Endothelial cell of umbilical vein (primary cell): ENCODE measurements around the gene MED27. TPM values are rescaled to one million over a fixed set of nuclear protein-coding genes. Genes with fewer than 3 reads are reported as not detected.

ENCODE experiments used
- BruUV-seq: library from RNA; stranded (reverse); fragments of 400-500 nt; replicated peaks from 2 replicates; lab custom pipeline; 2021; lab: Mats Ljungman, UMichigan
- CTCF ChIA-PET: fragments of 300-600, 350-600 bp; sonication (Branson Sonifier 250); formaldehyde crosslinking; loops from one replicate; lab custom pipeline; 2021; ENCODE audit warnings: antibody characterized with exemption, inconsistent platforms; lab: Charles Lee
- POLR2A ChIA-PET: fragments of 300-600, 350-600 bp; sonication (Branson Sonifier 250); formaldehyde crosslinking; loops from one replicate; lab custom pipeline; 2021; ENCODE audit warnings: antibody characterized with exemption, inconsistent platforms; lab: Charles Lee
- DNase-seq: peaks from one replicate; pipeline ENCODE4 v3.0.0-alpha.2; 2011; ENCODE audit warnings: low read depth, low spot score
- FAIRE-seq: peaks from 2 replicates; lab custom pipeline; 2011; peaks lifted over from hg19 to GRCh38; lab: Jason Lieb, UNC
- H2AFZ ChIP-seq: 2 replicates; pipeline ENCODE4 v1.6.0; 2012; ENCODE audit warnings: low read depth, low read length, control low read depth, inconsistent platforms
- H3K27ac ChIP-seq: 2 replicates; pipeline ENCODE4 v1.5.1; 2011; ENCODE audit warnings: low read depth, mild to moderate bottlenecking, control low read depth, low read length, moderate library complexity; ENCODE audit not compliant: insufficient read depth
- H3K27me3 ChIP-seq, 2 experiments: 2 replicates each; pipeline versions ENCODE4 v1.6.0 to v1.6.1; 2011; ENCODE audit warnings: low read length in 2 of 2, mixed read lengths in 1 of 2; ENCODE audit not compliant: control insufficient read depth in 2 of 2, insufficient read depth in 2 of 2
- H3K36me3 ChIP-seq, 2 experiments: 2 replicates in 1 of 2; 3 replicates in 1 of 2; pipeline ENCODE4 v1.5.1; 2011; ENCODE audit warnings: low read length in 2 of 2, mild to moderate bottlenecking in 1 of 2, moderate library complexity in 1 of 2; ENCODE audit not compliant: control insufficient read depth in 2 of 2, insufficient read depth in 2 of 2; ENCODE audit errors: extremely low read depth in 1 of 2
- H3K4me1 ChIP-seq: 3 replicates; pipeline ENCODE4 v1.5.1; 2011; ENCODE audit warnings: mild to moderate bottlenecking, low read length; ENCODE audit not compliant: control insufficient read depth, insufficient read depth; ENCODE audit errors: extremely low read depth
- H3K4me2 ChIP-seq: 2 replicates; pipeline ENCODE4 v1.6.1; 2011; ENCODE audit warnings: low read length, control low read depth, mixed read lengths; ENCODE audit not compliant: insufficient read depth
- H3K4me3 ChIP-seq, 3 experiments: fragments of 200-600 bp in 1 of 3; sonication (generic), shearing (Covaris generic) in 1 of 3; replicated peaks in 1 of 3; 2 replicates each; pipeline ENCODE4 v1.5.1; 2011 to 2016; ENCODE audit warnings: control low read depth in 3 of 3, low read length in 3 of 3, mild to moderate bottlenecking in 2 of 3, inconsistent platforms in 1 of 3, low read depth in 1 of 3, moderate library complexity in 1 of 3; ENCODE audit not compliant: insufficient read depth in 1 of 3
- H3K79me2 ChIP-seq: 2 replicates; pipeline ENCODE4 v1.6.0; 2012; ENCODE audit warnings: low read length, inconsistent platforms; ENCODE audit not compliant: control insufficient read depth, insufficient read depth
- H3K9ac ChIP-seq: replicated peaks from 2 replicates; pipeline ENCODE3; 2011; ENCODE audit warnings: low read length, control low read depth; ENCODE audit not compliant: insufficient read depth; ENCODE audit errors: extremely low read depth
- H3K9me1 ChIP-seq: replicated peaks from 3 replicates; pipeline ENCODE4 v1.6.0; 2011; ENCODE audit warnings: mild to moderate bottlenecking, low read length; ENCODE audit not compliant: control insufficient read depth, insufficient read depth; ENCODE audit errors: extremely low read depth
- H3K9me3 ChIP-seq: replicated peaks from 2 replicates; pipeline ENCODE4 v1.5.1; 2012; ENCODE audit warnings: low read length, inconsistent platforms; ENCODE audit not compliant: control insufficient read depth, insufficient read depth
- H4K20me1 ChIP-seq: replicated peaks from 2 replicates; pipeline ENCODE3; 2011; ENCODE audit warnings: mild to moderate bottlenecking, low read length; ENCODE audit not compliant: control insufficient read depth, insufficient read depth; ENCODE audit errors: extremely low read depth
- EZH2 ChIP-seq: IDR thresholded peaks from 2 replicates; pipeline ENCODE4 v1.6.1; 2012; ENCODE audit warnings: borderline replicate concordance, low read depth, mild to moderate bottlenecking, moderate library complexity, low read length, inconsistent platforms; ENCODE audit not compliant: severe bottlenecking
- FOS ChIP-seq: IDR thresholded peaks from 2 replicates; pipeline ENCODE4 v1.6.1; 2011; ENCODE audit warnings: mild to moderate bottlenecking, low read length, moderate library complexity, borderline replicate concordance; ENCODE audit not compliant: insufficient read depth
- GATA2 ChIP-seq: IDR thresholded peaks from 2 replicates; pipeline ENCODE4 v1.7.0; 2011; ENCODE audit warnings: low read depth, mild to moderate bottlenecking, moderate library complexity, mixed read lengths, low read length; ENCODE audit not compliant: insufficient read length, insufficient read depth
- JUN ChIP-seq: IDR thresholded peaks from 2 replicates; pipeline ENCODE4 v1.6.1; 2011; ENCODE audit warnings: borderline replicate concordance, low read depth; ENCODE audit not compliant: insufficient read length, insufficient read depth
- MAX ChIP-seq: IDR thresholded peaks from 2 replicates; pipeline ENCODE4 v1.6.1; 2011; ENCODE audit not compliant: insufficient read depth, insufficient read length
- MYC ChIP-seq: IDR thresholded peaks from one replicate; pipeline ENCODE4 v1.6.1; 2011; ENCODE audit warnings: mild to moderate bottlenecking, low read depth, low read length
- POLR2A ChIP-seq: IDR thresholded peaks from 2 replicates; pipeline ENCODE4 v1.6.1; 2012; ENCODE audit warnings: low read depth, mild to moderate bottlenecking, control low read depth, low read length
- POLR2AphosphoS5 ChIP-seq: IDR thresholded peaks from 2 replicates; pipeline ENCODE4 v1.6.1; 2012; ENCODE audit warnings: low read depth, mild to moderate bottlenecking, control low read depth, low read length, moderate library complexity; ENCODE audit not compliant: insufficient read depth
- dilution Hi-C: fragments of 300-500 bp; cut with MboI; formaldehyde crosslinking; loops from one replicate; pipeline ENCODE4 v1.15.0; 2019; ENCODE audit warnings: low sequenced_read_pairs; ENCODE audit not compliant: extremely low pct_ligation_motif_present
- intact Hi-C: fragments of 100-400 bp; cut with micrococcal nuclease; formaldehyde crosslinking; loops from one replicate; pipeline ENCODE4 v1.10.0; 2022
- polyA plus RNA-seq, 4 experiments: library from polyadenylated mRNA; depleted of rRNA in 3 of 4; stranded (reverse) in 3 of 4; unstranded in 1 of 4; fragments of >200 nt; gene quantifications; 2 replicates each; pipeline versions ENCODE4 v1.2.1 to v1.2.3, GENCODE V29; 2011 to 2012; ENCODE audit warnings: missing spikeins in 1 of 4
- total RNA-seq: library from RNA; stranded (reverse); gene quantifications from 2 replicates; pipeline ENCODE4 v1.2.3, GENCODE V29; 2021
- TF ChIP-seq, protein P1 (sequence below), 2 donors: IDR thresholded peaks; 1 replicate in 1 of 2; 2 replicates in 1 of 2; pipeline ENCODE4 v1.5.1; 2011; ENCODE audit warnings: low read length in 2 of 2, mild to moderate bottlenecking in 2 of 2, moderate library complexity in 2 of 2, control low read depth in 1 of 2, inconsistent platforms in 1 of 2, low read depth in 1 of 2; ENCODE audit not compliant: insufficient read depth in 1 of 2; ENCODE audit errors: extremely low read depth in 1 of 2

MED27 gene
- total and polyA plus RNA-seq, 2 donors (not counting 3 experiments of a cell fraction or from before 2014, with no cell fraction given) = 27.9 to 47.8 TPM

DNA sequence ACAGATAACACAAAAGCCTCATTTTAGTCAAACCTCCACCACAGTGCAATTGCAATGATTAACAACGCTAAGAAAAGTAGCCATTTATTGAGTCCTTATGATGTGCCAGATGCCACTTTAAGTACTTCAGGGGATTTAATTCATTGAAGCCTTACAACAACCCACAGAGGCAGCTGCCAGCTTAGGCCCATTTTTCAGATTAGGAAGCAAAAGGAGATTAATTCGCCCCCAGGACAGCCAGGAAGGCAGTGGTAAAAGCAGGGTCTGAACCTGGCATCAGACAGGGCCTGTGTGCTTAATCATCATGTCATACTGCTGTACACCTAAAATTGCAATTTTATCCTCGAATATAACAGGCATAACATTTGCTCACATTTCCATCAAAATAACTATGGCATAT lies 23.9 kb downstream of the MED27 start:
- CTCF ChIA-PET = no interaction called here

More for the DNA sequence above, 23.9 kb downstream of the MED27 start:
- BruUV-seq = no TSS peak
- no peak overlapping the region for H2AFZ ChIP-seq
- no peak overlapping the region for H3K27ac ChIP-seq
- intact Hi-C loops (no loop called here), dilution Hi-C loops (no loop called here)
- H3K4me1 ChIP-seq = no peaks in the 10 kb centered on the region
- no peaks in the 10 kb centered on the region for H3K27me3 ChIP-seq
- POLR2A ChIA-PET = no interaction called here
- H3K4me3 ChIP-seq = no peak overlapping the region
- DNase-seq (no peak), FAIRE-seq (peak; percentile 63)
- H4K20me1 ChIP-seq = peaks cover 2% of the 10 kb centered on the region
- no peak for TF ChIP-seq POLR2AphosphoS5
- TF ChIP-seq, protein P1, sequence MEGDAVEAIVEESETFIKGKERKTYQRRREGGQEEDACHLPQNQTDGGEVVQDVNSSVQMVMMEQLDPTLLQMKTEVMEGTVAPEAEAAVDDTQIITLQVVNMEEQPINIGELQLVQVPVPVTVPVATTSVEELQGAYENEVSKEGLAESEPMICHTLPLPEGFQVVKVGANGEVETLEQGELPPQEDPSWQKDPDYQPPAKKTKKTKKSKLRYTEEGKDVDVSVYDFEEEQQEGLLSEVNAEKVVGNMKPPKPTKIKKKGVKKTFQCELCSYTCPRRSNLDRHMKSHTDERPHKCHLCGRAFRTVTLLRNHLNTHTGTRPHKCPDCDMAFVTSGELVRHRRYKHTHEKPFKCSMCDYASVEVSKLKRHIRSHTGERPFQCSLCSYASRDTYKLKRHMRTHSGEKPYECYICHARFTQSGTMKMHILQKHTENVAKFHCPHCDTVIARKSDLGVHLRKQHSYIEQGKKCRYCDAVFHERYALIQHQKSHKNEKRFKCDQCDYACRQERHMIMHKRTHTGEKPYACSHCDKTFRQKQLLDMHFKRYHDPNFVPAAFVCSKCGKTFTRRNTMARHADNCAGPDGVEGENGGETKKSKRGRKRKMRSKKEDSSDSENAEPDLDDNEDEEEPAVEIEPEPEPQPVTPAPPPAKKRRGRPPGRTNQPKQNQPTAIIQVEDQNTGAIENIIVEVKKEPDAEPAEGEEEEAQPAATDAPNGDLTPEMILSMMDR (IDR thresholded peaks at IDR 0.05; ENCODE audit: extremely low read depth in 1 of 2, insufficient read depth in 1 of 2, low read depth in 1 of 2, low read length in 2 of 2) = no peak
- no peak for TF ChIP-seq JUN
- no peak for TF ChIP-seq POLR2A
- no peak for TF ChIP-seq MYC
- no peak for TF ChIP-seq GATA2
- TF ChIP-seq FOS = no peak
- no peak for TF ChIP-seq EZH2
- no peak for TF ChIP-seq MAX
- H3K79me2 ChIP-seq = peaks cover 33% of the 10 kb centered on the region
- H3K9me3 ChIP-seq = no peaks in the 10 kb centered on the region
- H3K36me3 ChIP-seq = no peaks in the 10 kb centered on the region
- no peak overlapping the region for H3K4me2 ChIP-seq
- no peak overlapping the region for H3K9ac ChIP-seq
- H3K9me1 ChIP-seq = no peaks in the 10 kb centered on the region
